ENCODE data around the gene GORASP2.

Gene GORASP2

DNA sequence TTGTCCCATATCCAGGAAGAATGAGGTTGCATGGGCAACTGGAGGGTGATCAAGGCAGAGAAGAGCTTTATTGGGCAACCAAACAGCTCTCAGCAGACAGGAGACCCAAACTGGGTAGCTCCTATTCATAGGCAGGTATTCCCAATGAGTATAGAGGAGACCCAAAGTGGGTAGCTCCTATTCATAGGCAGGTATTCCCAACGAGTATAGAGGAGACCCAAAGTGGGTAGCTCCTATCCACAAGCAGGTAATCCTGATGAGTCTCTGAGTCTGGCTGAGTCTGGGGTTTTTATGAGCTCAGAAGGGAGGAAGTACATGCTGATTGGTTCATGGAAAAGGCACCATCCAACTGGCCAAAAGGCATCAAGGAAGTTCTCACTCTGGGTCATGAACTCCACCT is 5.3 kb upstream of the GORASP2 start:
- TF ChIP-seq, protein P1, sequence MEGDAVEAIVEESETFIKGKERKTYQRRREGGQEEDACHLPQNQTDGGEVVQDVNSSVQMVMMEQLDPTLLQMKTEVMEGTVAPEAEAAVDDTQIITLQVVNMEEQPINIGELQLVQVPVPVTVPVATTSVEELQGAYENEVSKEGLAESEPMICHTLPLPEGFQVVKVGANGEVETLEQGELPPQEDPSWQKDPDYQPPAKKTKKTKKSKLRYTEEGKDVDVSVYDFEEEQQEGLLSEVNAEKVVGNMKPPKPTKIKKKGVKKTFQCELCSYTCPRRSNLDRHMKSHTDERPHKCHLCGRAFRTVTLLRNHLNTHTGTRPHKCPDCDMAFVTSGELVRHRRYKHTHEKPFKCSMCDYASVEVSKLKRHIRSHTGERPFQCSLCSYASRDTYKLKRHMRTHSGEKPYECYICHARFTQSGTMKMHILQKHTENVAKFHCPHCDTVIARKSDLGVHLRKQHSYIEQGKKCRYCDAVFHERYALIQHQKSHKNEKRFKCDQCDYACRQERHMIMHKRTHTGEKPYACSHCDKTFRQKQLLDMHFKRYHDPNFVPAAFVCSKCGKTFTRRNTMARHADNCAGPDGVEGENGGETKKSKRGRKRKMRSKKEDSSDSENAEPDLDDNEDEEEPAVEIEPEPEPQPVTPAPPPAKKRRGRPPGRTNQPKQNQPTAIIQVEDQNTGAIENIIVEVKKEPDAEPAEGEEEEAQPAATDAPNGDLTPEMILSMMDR (conservative IDR thresholded peaks at IDR 0.05; ENCODE audit: low read depth, low read length) = no peak
- no peak overlapping the region for H3K4me3 ChIP-seq (ENCODE audit: low read length)
- DNase-seq (ENCODE audit: low read depth) = no peak

DNA sequence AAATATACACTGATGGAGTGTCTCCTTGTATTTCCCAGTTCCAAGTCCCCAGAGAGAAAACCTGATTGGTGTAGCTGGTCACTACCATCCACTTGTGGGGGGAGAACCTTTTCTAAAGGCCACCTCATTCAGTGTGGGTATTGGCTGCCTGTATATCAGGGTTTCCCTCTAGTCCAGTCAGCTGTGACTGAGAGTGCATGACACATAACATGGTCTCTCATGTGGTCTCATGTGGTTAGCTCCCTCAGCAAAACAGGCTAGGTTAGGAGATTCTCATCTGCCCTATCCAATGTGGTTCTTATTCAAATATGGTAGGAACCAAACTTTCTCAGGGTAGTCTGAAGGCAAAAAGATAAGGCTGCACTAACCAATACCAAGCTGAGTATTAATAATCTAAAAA is 4.1 kb upstream of the GORASP2 start:
- TF ChIP-seq, protein P1 (conservative IDR thresholded peaks at IDR 0.05; ENCODE audit: low read depth, low read length) = no peak
- H3K4me3 ChIP-seq (ENCODE audit: low read length) = no peak overlapping the region
- DNase-seq (ENCODE audit: low read depth) = no peak

DNA sequence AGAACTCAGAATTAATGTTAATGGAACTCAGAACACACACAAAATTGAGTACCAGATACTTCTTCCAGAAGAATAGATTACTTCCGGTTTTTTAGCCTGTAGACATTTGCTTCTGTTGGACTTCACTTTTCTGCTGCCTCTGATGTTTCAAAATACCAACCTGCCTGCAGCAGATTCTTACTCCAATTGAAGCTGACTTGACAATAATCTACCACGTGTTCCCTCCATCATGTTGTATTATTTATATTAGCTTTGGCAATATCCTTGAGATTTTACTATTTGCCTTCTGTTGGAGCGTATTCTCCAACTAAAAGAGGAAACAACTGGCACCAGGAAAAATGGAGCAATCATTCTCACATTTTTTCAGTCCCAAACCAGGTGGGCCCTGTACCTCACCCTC is 3.1 kb upstream of the GORASP2 start:
- no peak overlapping the region for H3K4me3 ChIP-seq (ENCODE audit: low read length)
- no peak for DNase-seq (ENCODE audit: low read depth)
- TF ChIP-seq, protein P1 (conservative IDR thresholded peaks at IDR 0.05; ENCODE audit: low read depth, low read length) = no peak

DNA sequence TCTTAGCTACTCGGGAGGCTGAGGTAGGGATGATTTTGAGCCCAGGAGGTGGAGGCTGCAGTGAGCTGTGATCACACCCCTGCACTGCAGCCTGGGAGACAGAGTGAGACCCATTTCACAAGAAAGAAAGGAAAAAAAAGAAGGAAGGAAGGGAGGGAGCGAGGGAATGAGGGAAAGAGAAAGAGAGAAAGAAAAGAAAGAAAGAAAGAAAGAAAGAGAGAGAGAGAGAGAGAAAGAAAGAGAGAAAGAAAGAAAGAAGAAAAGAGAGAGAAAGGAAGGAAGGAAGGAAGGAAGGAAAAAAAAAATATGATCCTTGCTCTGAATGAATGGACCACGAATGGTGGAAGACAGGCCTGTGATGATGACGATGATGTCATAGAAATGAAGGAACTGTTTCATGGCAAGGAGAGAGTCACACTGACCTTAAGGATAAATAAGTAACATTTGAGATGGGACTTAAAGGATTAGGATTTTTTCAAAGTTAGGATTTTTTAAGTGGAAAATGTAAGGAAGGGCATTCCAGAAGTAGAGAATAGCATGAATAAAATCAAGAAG is 2.2 kb upstream of the GORASP2 start:
- TF ChIP-seq, protein P1 (conservative IDR thresholded peaks at IDR 0.05; ENCODE audit: low read depth, low read length) = no peak
- H3K4me3 ChIP-seq (ENCODE audit: low read length) = no peak overlapping the region
- no peak for DNase-seq (ENCODE audit: low read depth)

DNA sequence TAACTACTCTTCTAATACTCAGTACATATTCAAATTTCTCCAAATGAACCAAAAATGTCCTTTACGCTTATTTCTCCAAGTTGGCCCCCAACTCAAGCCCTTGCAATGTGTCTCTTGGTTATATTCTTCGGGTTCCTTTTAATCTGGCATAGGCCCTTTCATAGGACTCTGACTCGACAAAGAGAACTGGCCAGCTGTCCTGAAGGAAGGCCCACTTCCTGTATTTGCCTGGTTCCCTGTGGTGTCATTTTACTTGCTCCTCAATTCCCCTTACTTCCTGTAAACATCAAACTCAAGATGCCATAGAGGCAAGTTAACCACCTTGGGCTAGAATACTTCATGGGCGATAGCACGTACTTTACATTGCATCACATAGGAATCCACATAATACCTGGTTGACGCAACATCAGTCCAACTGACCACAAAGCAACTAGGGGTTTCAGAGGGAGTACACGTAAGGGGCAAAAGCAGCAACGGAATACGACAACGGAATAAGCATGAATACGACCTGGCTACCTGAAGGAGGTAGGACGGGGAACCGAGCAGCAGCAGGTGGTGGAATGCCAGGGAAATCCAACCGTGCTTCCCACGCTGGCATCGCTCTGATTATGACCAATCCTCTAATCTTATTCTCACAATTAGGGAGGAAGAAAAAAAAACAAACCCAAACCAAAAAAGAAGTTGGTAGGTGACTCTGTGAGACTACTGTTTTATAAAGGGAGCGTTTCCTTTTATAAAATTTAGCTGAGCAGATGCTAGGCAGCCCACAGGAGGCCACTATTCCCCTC is 823 bp upstream of the GORASP2 start:
- H3K4me3 ChIP-seq (ENCODE audit: low read length) = peak overlapping the region; percentile 44
- TF ChIP-seq, protein P1 (conservative IDR thresholded peaks at IDR 0.05; ENCODE audit: low read depth, low read length) = no peak
- DNase-seq (ENCODE audit: low read depth) = no peak

DNA sequence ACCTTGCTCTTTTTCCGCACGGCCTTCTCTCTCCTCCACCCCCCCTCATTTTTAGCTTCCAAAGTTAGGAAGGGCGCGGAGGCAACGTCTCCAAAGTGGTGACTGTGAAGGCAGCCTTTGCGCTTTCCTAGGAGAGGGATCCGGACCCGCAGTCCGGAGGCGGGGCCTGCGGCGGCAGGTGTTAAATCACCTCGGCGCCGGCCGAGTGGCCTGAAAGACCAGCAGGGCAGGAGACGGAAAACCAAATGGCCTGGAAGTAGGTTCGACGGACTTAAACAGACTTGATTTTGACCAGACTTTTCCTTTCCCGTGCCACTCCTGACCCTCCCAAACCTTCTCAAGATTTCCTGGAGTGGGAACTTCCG is 615 bp downstream of the GORASP2 start:
- DNase-seq (ENCODE audit: low read depth) = peak; percentile 20
- TF ChIP-seq, protein P1 (conservative IDR thresholded peaks at IDR 0.05; ENCODE audit: low read depth, low read length) = no peak
- peak overlapping the region; percentile 98 for H3K4me3 ChIP-seq (ENCODE audit: low read length)
